ENCODE results near the gene JAKMIP1. TPM values are rescaled to one million over a fixed set of nuclear protein-coding genes. Genes with fewer than 3 reads are reported as not detected.

JAKMIP1 gene
- total RNA-seq, 2 experiments from 2014 or later = 2.0 to 2.1 TPM

DNA sequence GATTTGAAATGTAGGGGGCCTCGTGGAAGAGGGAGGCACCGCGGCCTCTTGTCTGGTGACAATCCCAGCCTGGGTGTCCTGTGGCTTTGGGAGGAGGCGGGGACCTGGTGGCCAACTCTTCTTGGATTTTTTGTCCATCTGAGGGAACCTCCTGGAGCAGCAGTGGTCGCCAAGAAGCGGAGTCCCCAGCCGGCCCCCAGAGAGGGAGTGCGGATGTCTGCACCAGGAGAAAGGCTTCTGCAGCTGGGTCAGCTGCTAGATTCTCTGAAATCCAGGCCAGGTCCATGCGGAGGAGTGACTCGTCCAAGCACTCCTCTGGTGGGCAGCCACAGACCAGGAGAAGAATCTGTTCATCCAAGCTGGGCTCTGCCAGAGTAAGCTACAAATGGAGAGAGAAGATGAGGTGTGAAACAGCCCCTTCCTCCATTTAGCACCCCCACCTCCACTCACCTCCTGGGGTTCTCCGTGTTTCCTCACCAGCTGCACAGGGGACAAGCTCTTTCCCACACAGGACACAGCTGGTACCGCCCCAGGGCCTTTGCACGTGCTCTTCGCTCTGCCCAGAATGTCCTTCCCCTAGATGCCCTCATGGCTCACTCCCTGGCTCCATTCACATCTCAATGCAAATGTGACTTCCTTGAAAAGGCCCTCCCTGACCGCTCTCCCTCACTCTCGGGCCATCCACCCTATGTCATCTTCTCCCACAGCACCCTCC lies 209.7 kb downstream of the JAKMIP1 start:
- intact Hi-C loops (cut with DNase I, micrococcal nuclease) = no loop called here
- H3K27me3 Mint-ChIP-seq = peaks cover 3% of the 10 kb centered on the region
- Histone ChIP-seq H3K4me3 (ENCODE audit: low read length) (no peak overlapping the region), H3K36me3 (ENCODE audit: insufficient read depth, low read length) (no peaks in the 10 kb centered on the region), H3K4me1 (ENCODE audit: insufficient read depth, low read length) (no peaks in the 10 kb centered on the region), H3K27me3 (ENCODE audit: control insufficient read depth in 1 of 2, insufficient read depth in 2 of 2, low read length in 2 of 2) (no peaks in the 10 kb centered on the region), H3K27ac (ENCODE audit: low read depth in 1 of 2, low read length in 2 of 2) (no peak overlapping the region), H3K9me3 (ENCODE audit: control insufficient read depth in 1 of 2, insufficient read depth in 1 of 2, low read length in 2 of 2) (no peaks in the 10 kb centered on the region)
- ChIA-PET CTCF (no interaction called here), POLR2A (no interaction called here)
- H3K36me3 Mint-ChIP-seq (ENCODE audit: low read depth) = no peaks in the 10 kb centered on the region
- peaks cover 2% of the 10 kb centered on the region for H3K9me3 Mint-ChIP-seq
- ATAC-seq (ENCODE audit: poor library complexity) (no peak), DNase-seq (no peak)
- H3K27ac Mint-ChIP-seq = no peak overlapping the region
- TF ChIP-seq, protein P1, sequence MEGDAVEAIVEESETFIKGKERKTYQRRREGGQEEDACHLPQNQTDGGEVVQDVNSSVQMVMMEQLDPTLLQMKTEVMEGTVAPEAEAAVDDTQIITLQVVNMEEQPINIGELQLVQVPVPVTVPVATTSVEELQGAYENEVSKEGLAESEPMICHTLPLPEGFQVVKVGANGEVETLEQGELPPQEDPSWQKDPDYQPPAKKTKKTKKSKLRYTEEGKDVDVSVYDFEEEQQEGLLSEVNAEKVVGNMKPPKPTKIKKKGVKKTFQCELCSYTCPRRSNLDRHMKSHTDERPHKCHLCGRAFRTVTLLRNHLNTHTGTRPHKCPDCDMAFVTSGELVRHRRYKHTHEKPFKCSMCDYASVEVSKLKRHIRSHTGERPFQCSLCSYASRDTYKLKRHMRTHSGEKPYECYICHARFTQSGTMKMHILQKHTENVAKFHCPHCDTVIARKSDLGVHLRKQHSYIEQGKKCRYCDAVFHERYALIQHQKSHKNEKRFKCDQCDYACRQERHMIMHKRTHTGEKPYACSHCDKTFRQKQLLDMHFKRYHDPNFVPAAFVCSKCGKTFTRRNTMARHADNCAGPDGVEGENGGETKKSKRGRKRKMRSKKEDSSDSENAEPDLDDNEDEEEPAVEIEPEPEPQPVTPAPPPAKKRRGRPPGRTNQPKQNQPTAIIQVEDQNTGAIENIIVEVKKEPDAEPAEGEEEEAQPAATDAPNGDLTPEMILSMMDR (IDR thresholded peaks at IDR 0.05) = no peak
- no peaks in the 10 kb centered on the region for H3K4me1 Mint-ChIP-seq (ENCODE audit: low read depth)
- H3K4me3 Mint-ChIP-seq = no peak overlapping the region

- TF ChIP-seq, protein P1 (IDR thresholded peaks at IDR 0.05) = no peak
- POLR2A ChIA-PET = no interaction called here
- no peaks in the 10 kb centered on the region for H3K36me3 ChIP-seq (ENCODE audit: insufficient read depth, low read length)
- peaks cover 0 to 3% of the 10 kb centered on the region in 2 experiments for H3K9me3 ChIP-seq (ENCODE audit: control insufficient read depth in 1 of 2, insufficient read depth in 1 of 2, low read length in 2 of 2)
- H3K36me3 Mint-ChIP-seq (ENCODE audit: low read depth) = no peaks in the 10 kb centered on the region
- CTCF ChIA-PET = no interaction called here
- DNase-seq (no peak), ATAC-seq (ENCODE audit: poor library complexity) (no peak)
- no peak overlapping the region for H3K4me3 ChIP-seq (ENCODE audit: low read length)
- peaks cover 2% of the 10 kb centered on the region for H3K9me3 Mint-ChIP-seq
- no peak overlapping the region for H3K27ac ChIP-seq (ENCODE audit: low read depth in 1 of 2, low read length in 2 of 2)
- intact Hi-C loops (cut with DNase I, micrococcal nuclease) = no loop called here
- no peak overlapping the region for H3K27ac Mint-ChIP-seq
- no peak overlapping the region for H3K4me3 Mint-ChIP-seq
- no peaks in the 10 kb centered on the region for H3K4me1 Mint-ChIP-seq (ENCODE audit: low read depth)
- H3K27me3 ChIP-seq (ENCODE audit: control insufficient read depth in 1 of 2, insufficient read depth in 2 of 2, low read length in 2 of 2) = no peaks in the 10 kb centered on the region
- no peaks in the 10 kb centered on the region for H3K27me3 Mint-ChIP-seq
- no peaks in the 10 kb centered on the region for H3K4me1 ChIP-seq (ENCODE audit: insufficient read depth, low read length)
These were observed 210.8 kb downstream of the JAKMIP1 start for GRCh38 chr4:5989236-5990225.

- Histone ChIP-seq H3K9me3 (ENCODE audit: control insufficient read depth in 1 of 2, insufficient read depth in 1 of 2, low read length in 2 of 2) (peaks cover 1 to 10% of the 10 kb centered on the region in 2 experiments), H3K4me3 (ENCODE audit: low read length) (no peak overlapping the region), H3K36me3 (ENCODE audit: insufficient read depth, low read length) (no peaks in the 10 kb centered on the region), H3K4me1 (ENCODE audit: insufficient read depth, low read length) (no peaks in the 10 kb centered on the region), H3K27ac (ENCODE audit: low read depth in 1 of 2, low read length in 2 of 2) (no peak overlapping the region), H3K27me3 (ENCODE audit: control insufficient read depth in 1 of 2, insufficient read depth in 2 of 2, low read length in 2 of 2) (no peaks in the 10 kb centered on the region)
- DNase-seq = no peak
- intact Hi-C loops (cut with DNase I, micrococcal nuclease) = no loop called here
- ChIA-PET CTCF (no interaction called here), POLR2A (no interaction called here)
- Mint-ChIP-seq H3K27me3 (peaks cover 8% of the 10 kb centered on the region), H3K4me3 (no peak overlapping the region), H3K27ac (no peak overlapping the region), H3K4me1 (ENCODE audit: low read depth) (no peaks in the 10 kb centered on the region), H3K36me3 (ENCODE audit: low read depth) (no peaks in the 10 kb centered on the region), H3K9me3 (peaks cover 10% of the 10 kb centered on the region)
- TF ChIP-seq, protein P1 (IDR thresholded peaks at IDR 0.05) = no peak
- no peak for ATAC-seq (ENCODE audit: poor library complexity)
These were observed 212.1 kb downstream of the JAKMIP1 start for GRCh38 chr4:5988086-5988845.
